ENCODE data around the gene HS2ST1. TPM values are rescaled to one million over a fixed set of nuclear protein-coding genes. Genes with fewer than 3 reads are reported as not detected.
"Not testable (repeated sequence)": the region's sequence is repeated elsewhere in the genome, so short reads cannot be mapped to it uniquely, and the experiment has no call there.

Gene HS2ST1
- total RNA-seq, 4 donors from 2014 or later = 4.6 to 53.5 (median 15.5) TPM

GRCh38 chr1:86976664-86977063 is 62.2 kb downstream of the HS2ST1 start:
- H3K36me3 ChIP-seq = no peaks in the 10 kb centered on the region
- H3K4me1 ChIP-seq = no peaks in the 10 kb centered on the region
- TF ChIP-seq CTCF (IDR thresholded peaks at IDR 0.05) (no peak), POLR2A (IDR thresholded peaks at IDR 0.05) (no peak)
- no peak overlapping the region for H3K27ac ChIP-seq
- intact Hi-C loops (cut with DNase I; ENCODE audit: low total_unique reads) = no loop called here
- no peak for DNase-seq
- H3K4me3 ChIP-seq = no peak overlapping the region
- H3K9me3 ChIP-seq = no peaks in the 10 kb centered on the region
- no peaks in the 10 kb centered on the region for H3K27me3 ChIP-seq

- H3K4me3 ChIP-seq = no peak overlapping the region
- TF ChIP-seq CTCF (IDR thresholded peaks at IDR 0.05) = no peak
- TF ChIP-seq POLR2A (IDR thresholded peaks at IDR 0.05) = no peak
- no peak overlapping the region for H3K27ac ChIP-seq
- no peaks in the 10 kb centered on the region for H3K36me3 ChIP-seq
- no peak for DNase-seq
- no peaks in the 10 kb centered on the region for H3K27me3 ChIP-seq
- H3K4me1 ChIP-seq = no peaks in the 10 kb centered on the region
- intact Hi-C loops (cut with DNase I; ENCODE audit: low total_unique reads) = no loop called here
- H3K9me3 ChIP-seq = no peaks in the 10 kb centered on the region
These were observed 67.2 kb downstream of the HS2ST1 start for GRCh38 chr1:86981482-86982213.

GRCh38 chr1:86983677-86984076 is 69.2 kb downstream of the HS2ST1 start:
- DNase-seq; intact Hi-C loops (cut with DNase I; ENCODE audit: low total_unique reads); H3K4me3 ChIP-seq; H3K9me3 ChIP-seq; H3K36me3 ChIP-seq; H3K27me3 ChIP-seq; H3K27ac ChIP-seq; H3K4me1 ChIP-seq: not testable (repeated sequence)

GRCh38 chr1:86987446-86987845 is 73.0 kb downstream of the HS2ST1 start:
- intact Hi-C loops (cut with DNase I; ENCODE audit: low total_unique reads) = no loop called here
- Histone ChIP-seq H3K9me3 (no peaks in the 10 kb centered on the region), H3K4me1 (no peaks in the 10 kb centered on the region), H3K27ac (no peak overlapping the region), H3K27me3 (no peaks in the 10 kb centered on the region), H3K4me3 (no peak overlapping the region), H3K36me3 (no peaks in the 10 kb centered on the region)
- TF ChIP-seq POLR2A (IDR thresholded peaks at IDR 0.05) = no peak
- DNase-seq = no peak

GRCh38 chr1:86988835-86989234 is 74.4 kb downstream of the HS2ST1 start:
- DNase-seq = no peak
- no peaks in the 10 kb centered on the region for H3K4me1 ChIP-seq
- TF ChIP-seq CTCF (IDR thresholded peaks at IDR 0.05) (no peak), POLR2A (IDR thresholded peaks at IDR 0.05) (no peak)
- no peaks in the 10 kb centered on the region for H3K9me3 ChIP-seq
- intact Hi-C loops (cut with DNase I; ENCODE audit: low total_unique reads) = no loop called here
- no peaks in the 10 kb centered on the region for H3K27me3 ChIP-seq
- no peaks in the 10 kb centered on the region for H3K36me3 ChIP-seq
- no peak overlapping the region for H3K4me3 ChIP-seq
- no peak overlapping the region for H3K27ac ChIP-seq

- intact Hi-C loops (cut with DNase I; ENCODE audit: low total_unique reads); H3K27ac ChIP-seq; H3K4me3 ChIP-seq; H3K4me1 ChIP-seq; H3K9me3 ChIP-seq; H3K36me3 ChIP-seq; H3K27me3 ChIP-seq; DNase-seq: not testable (repeated sequence)
These were observed 75.3 kb downstream of the HS2ST1 start for GRCh38 chr1:86989690-86990089.

- no peaks in the 10 kb centered on the region for H3K36me3 ChIP-seq
- H3K4me1 ChIP-seq = no peaks in the 10 kb centered on the region
- intact Hi-C loops (cut with DNase I; ENCODE audit: low total_unique reads) = no loop called here
- DNase-seq = no peak
- no peak for TF ChIP-seq POLR2A (IDR thresholded peaks at IDR 0.05)
- no peak for TF ChIP-seq CTCF (IDR thresholded peaks at IDR 0.05)
- H3K9me3 ChIP-seq = no peaks in the 10 kb centered on the region
- H3K27ac ChIP-seq = no peak overlapping the region
- H3K4me3 ChIP-seq = no peak overlapping the region
- H3K27me3 ChIP-seq = no peaks in the 10 kb centered on the region
These were observed 76.4 kb downstream of the HS2ST1 start for GRCh38 chr1:86990826-86991225.

All from uterus (tissue), 4 donors.